Measurements from ENCODE around the gene PSMC1.
A peak's percentile ranks its signal among the peaks of the same experiment; 100 is the strongest.

The PSMC1 gene

DNA sequence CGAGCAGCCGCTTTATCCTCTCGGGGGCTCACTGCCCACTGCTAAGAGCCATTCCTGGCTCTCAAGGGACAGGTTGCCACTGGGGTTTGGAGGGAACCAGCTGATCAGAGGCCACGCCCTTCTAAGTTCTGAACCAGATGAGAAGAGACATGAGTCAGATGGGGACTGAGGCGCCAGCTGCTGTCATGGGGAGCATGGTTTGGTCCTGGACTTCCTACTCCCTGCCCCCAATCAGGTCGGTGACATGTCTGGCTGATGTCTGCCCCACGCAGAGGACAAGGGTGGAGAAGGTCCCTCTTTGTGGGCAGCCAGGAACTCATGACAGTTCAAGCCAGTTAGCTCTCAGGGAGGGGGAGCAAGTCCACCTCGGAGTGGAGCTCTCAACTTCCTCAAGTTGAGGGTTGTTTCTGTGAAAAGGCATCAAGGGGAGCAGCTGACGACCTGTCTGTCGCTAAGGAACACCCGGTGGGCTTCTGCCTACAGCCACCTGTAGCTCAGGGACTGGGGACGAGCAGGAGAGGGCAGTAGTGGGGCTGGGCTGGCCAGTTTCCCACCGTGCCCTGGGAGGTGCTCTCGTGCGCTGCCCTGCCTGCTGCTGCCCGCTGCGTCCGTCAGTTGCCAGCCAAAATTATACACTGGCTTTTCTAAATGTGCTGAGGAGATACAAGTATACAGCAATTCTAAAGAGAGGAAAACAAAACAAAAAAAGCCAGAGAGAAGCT, 20.5 kb downstream of the PSMC1 start:
- DNase-seq = no peak

DNA sequence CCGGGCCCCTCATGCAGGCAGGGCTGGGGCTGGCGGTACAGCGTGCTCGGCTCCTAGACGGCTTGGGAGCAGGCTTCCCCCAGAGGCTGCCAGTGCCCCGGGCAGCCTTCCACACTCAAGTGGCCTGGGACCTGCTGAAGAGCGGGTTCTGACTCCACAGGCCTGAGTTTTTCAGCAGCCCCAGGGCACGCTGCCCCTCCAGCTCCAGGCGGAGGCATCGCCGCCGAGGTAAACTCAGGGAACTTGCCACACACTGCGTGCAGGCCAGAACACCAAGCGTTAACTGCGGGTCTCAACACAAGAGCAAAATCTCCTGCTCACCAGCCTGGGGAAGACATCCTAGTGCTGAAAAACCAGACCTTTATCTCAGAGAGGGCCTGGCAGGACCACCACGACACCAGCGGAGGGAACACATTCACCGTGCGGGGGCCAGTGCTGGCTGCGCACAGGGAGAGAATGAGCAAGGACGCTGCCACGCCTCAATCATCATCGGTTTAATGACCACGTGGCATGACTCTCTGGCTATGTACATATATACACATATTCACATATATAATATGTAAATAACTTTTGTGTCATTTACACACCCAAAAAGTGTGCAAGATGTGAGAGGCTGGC, 21.3 kb downstream of the PSMC1 start:
- DNase-seq = no peak

DNA sequence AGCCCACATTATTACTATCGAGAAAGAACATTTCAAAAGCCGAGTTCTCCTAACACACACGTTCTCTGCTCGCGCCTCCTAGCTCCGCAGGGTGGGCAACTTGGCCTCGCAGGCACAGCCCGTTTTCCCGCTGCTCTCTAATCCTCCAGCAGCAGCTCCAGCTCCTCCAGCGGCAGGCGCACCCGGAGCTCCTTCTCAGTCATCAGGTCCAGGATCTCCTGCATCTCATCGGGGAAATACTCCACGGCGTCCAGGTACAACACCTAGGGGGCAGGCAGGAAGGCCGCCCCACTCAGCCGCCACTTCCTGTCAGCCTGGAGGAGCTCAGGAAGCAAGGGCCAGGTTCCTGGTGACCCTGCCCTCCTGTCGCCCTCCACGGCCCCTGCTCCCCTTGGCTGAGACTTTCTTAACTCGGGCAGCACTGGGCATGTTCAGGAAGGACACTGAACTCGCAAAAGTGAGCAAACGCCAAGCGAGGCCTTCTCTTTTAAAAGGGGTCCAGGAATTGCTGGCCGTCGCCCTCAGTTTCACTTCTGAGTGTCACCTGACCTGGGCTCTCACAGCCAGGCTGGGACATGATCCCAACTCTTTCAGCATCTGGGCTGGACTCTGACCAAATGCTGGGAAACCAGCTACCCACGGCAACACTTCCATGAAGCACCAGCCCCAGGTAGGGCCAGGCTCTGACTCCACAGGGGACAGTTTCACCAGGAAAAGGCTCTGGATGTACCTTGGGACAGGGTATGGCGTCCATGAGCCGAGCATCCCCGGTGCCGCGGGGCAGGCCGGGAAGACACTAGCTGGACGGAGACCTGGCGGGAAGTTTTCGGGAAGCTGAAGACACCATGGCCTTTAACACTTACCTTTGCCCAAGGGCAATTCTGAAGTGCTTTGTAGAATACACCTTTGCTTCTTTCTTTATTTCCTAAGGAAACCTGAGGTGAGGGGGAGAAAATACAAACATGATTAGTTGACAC, 22.1 kb downstream of the PSMC1 start:
- DNase-seq = no peak

DNA sequence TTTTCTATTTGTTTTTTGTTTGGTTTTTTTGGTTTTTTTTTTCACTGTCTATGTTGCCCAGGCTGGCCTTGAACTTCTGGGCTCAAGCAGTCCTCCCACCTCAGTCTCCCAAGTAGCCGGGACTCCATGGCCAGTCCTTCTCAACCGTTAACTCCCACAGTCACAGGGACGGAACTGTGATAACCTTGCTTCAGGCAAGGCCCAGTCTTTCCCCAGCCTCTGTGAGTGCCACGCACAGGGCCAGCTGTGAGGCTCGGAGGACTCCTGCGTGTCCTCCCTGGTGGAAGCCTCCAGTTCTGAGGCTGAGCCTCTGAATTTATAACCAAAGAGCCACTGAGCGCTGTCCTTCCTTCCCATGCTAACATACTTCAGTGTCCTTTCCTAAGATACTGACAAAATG, 23.7 kb downstream of the PSMC1 start:
- no peak for DNase-seq

DNA sequence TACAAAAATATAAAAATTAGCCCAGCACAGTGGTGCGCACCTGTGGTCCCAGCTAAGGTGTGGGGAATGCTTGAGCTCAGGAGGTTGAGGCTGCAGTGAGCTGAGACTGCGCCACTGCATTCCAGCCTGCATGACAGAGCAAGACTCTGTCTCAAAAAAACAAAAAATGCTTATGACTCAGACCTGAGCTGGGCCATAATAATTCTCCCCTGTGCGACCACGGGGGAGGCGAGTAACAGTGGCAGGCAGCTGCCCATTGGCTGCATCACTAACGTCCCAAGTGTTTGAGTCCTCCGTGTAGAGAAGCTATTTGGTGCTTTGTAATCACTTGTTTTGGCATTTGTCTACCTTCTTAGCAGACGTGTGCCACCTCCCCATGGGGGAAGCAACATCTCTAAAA, 24.9 kb downstream of the PSMC1 start:
- DNase-seq = no peak

DNA sequence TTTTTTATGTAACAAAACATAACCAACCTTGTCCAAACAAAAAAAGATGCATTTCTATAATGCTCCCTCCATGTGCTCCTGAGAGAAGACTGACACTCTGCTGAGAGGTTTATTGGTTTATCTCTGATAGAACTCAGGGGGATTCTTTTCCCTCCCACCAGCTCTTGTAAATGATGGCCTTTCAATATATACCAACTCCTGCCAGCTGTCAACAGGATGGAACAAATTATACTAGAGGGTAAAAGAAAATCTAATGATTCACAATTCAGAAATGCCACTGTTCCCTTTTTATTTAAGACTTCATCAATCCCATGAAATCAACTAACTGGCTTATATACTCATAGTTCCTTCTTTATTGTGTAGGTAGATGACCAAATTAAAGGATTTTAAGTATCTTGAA, 25.4 kb downstream of the PSMC1 start:
- no peak for DNase-seq

DNA sequence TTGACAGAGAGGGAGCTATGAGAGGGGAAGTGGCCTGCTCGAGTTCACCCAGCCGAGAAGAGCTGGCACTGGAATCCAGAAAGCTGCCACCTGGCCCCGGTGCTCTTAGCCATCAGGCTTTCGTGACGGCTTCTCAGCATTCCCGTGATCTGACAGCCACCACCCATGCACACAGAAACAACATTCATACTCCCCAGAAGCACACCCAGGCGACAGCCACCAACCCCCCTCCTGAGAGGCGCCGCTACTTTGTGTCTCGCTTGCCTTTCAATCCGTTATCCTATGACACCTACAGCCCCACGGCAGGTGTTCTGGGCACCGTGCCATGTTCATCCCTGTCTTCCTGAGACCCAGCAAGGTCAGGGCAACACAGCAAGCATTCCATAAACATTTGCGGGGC, 31.4 kb downstream of the PSMC1 start:
- no peak for DNase-seq

DNA sequence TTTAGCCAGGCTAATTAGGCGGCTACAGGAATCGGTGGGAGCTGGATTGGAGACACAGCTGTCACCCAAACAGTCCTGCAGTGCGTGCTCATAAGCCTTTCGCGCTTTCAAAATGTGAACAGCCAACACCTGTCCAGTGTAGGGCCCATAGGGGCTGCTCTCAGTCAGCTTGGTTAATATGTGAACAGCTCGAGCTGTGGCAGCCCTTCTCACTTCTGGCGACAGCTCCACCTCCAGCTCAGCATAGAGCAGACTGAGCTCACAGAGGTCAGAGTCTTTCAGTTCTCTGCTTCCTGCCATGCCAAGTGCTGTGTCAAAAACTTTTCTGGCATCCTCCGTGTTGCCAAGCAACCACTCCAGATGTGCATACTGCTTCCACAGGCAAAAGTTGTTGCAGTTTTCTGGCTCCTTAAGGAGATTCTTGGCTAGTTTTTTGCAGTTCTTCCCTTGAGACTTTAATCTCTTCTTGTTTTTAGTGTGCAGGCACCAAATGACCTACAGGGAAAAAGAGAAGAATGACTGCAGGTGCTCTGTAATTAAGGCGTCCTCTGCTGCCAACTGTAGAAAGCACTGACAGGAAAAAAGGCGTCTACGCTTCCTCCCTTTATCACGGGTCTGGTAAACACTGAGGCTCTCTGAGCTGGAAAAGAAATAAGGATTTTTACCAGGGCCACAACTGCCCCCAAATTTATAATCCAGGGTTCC, 32.5 kb downstream of the PSMC1 start:
- DNase-seq = no peak

DNA sequence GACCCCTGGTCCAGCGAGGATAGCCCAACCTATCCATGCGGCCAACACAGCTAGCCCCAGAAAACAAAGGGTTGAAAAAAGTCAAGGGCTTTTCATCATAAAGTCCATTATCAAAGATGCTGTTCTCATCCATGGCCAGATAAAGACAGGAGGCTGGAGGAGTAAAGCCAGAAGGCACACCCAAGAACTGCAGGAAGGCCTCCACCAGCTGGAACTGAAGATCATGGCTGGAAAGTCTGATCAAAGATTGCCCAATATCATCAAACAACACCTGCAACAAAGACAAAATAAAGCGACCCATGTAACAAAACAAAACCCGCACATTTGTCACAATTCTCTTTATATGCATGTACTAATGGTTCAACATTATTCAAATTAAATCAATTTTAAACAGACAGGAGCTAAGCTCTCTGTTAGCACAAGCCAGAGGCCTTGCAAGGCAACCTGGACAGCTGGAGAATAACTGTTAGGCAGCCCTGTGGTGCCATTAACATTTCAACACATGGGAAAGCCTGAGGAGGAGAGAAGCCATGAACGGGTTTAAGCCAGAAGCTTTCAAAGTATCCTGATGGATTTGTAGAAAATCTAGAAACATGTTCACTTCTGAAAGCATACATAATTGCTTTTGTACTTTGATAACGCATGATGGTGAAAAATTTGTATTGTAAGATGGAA, 34.1 kb downstream of the PSMC1 start:
- no peak for DNase-seq

DNA sequence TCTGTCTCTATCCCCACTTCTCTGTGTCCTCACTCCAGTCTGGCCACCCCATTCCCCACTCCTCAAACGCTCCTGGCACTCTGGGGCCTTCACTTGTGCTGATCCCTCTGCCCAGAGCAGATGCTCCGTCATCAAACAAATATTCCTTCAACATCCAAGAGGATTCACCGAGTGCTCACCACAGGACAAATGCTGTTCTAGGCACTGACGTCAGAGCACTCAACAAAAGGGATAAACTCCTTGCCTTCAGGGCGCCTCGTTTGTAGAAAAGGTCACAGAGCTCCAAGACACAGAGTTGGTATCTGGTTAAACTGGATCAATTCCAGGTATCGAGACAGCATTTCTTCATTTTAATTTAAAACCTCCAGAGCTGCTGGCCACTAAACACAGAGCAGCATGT, 35.3 kb downstream of the PSMC1 start:
- no peak for DNase-seq

DNA sequence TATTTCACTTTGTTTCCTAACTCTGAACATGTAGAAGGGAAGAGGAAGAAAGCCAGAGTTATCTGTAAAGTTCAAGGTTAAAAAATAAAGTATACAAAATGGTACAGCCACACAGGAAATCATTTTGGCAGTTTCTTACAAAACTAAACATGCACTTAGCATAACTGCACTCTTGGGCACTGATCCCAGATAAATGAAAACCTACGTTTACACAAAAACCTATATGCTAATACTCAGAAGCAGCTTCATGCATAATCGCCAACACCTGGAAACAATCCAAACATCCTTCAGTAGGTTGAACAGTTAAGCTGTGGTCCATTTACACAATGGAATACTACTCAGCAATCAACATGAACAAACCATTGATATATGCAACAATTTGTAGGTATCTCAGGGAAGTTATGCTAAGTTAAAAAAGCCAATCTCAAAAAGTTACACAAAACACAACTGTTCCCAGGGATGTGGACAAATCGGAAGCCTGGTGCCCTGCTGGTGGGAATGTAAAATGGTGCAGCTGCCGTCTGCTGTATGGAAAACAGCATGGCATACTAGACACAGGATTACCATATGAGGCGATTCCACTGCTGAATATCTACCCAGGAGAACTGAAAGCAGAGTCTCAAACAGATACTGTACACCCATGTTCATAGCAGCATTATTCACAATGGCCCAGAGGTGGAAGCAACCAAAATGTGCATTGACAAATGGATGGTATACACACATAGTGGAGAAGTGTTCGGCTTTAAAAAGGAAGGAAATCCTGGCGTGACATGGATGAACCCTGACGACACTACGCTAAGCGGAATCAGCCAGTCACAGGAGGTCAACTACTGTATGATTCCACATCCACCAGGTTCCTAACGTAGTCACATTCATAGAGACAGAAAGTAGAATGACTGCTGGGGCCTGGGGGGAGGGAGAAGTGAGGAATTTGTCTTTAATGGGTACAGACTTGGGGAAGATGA, 37.7 kb downstream of the PSMC1 start:
- no peak for DNase-seq

DNA sequence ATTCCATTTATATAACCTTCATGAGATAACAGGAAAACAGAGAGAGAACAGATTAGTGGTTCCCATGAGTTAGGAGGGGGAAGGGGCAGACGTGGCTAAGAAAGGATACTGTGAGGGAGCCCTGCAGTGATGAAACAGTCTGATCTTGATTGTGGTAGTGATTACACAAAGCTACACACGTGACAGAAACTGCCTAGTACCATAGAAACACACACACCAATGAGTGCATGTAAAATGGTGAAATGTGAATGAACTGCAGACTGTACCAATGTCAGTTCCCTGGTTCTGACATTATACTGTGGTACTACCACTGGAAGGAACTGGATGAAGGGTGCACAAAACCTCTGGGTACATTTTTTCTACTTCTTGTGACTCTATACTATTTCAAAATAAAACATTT, 38.5 kb downstream of the PSMC1 start:
- DNase-seq = no peak

DNA sequence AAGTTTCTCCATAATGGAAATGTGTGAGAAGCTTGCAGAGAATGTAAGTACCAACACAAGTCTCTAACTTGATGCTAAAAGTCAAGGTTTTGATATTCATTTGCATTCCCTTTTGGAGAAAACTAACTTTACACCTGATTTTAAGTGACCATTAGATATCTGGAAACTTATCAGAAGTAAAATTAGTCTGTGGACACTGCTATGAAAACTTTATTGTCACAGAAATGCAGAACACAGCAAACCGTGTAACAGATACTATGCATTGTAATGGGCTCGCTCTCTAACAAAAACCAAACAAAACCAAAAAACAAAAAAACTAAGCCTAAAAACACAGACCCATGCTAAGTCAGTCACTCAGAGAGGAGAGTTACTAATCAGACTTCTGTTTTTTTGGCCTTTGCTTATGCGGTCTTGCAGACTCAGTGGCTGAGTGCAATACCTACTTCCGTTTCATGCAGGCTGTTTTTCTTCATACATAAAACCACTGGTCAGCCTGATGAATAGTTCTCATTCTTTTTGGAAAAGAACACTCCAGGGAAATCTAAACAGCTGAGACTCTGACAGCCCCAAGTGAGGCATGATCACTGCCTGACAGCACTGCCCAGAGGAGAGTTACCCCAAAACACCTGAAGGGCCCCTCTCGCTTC, 39.6 kb downstream of the PSMC1 start:
- no peak for DNase-seq

DNA sequence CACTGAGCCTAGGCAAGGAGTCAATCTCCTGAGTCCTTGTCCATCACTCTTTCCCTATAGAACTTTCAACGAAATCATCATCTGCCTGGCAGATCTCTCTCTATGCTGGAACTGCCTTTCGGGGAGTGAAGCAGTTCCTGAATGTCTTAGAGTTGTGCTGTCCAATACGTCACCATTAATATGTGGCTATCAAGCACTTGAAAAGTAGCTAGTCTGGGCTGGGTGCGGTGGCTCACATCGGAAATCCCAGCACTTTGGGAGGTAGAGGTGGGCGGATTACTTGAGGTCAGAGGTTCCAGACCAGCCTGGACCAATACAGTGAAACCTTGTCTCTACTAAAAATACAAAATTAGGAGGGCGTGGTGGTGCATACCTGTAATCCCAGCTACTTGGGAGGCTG, 40.3 kb downstream of the PSMC1 start:
- no peak for DNase-seq

DNA sequence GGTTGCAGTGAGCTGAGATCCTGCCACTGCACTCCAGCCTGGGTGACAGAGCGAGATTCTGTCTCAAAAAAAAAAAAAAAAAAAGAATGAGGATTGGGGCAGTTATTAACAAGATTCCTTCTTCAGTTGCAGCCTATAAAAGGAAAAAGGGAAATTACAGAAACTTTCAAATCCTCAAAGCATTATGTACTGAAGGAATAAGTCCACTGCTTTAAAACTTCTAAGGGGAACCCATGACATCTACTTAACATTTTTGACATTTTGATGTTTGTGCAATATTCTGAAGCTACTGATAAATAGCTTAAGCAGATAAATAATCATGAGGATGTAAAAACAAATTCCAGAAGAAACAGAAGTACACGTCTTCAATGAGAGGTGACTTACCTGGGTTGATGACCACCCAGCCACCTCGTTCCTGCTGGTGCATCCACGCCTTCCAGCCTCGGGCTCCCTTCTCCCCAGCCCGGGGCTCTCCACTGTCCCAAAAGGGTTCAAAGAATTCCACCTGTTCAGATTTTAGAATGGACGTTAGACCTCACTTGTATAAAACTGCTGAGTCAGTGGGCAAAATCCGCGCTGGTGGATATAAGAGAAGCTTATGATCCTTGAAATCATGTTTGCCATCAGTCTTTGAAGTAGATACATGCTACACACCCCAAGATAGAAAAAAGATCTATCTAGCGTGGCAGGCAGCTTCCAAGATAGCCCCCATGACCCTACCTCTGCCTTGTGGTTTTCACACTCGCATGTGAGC, 41.7 kb downstream of the PSMC1 start:
- no peak for DNase-seq

DNA sequence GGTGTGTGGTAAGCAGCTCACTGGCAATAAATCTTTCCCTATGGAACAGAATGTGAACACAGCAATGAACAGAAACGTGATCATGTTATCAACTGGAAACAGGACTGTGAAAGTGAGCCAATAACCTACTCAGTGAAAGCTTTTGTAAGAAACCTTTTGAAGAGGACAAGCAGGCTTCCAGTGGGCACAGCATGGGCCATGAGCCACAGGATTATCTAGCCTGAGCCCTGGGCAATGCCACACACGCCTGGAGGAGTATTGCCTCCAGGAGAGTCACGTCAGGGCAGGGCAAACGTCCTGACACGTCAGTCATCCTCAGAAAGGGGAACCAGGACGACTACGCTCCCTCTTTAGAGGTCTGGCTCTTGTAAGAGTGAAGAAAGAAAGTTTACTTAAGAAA, 43.1 kb downstream of the PSMC1 start:
- DNase-seq = no peak

DNA sequence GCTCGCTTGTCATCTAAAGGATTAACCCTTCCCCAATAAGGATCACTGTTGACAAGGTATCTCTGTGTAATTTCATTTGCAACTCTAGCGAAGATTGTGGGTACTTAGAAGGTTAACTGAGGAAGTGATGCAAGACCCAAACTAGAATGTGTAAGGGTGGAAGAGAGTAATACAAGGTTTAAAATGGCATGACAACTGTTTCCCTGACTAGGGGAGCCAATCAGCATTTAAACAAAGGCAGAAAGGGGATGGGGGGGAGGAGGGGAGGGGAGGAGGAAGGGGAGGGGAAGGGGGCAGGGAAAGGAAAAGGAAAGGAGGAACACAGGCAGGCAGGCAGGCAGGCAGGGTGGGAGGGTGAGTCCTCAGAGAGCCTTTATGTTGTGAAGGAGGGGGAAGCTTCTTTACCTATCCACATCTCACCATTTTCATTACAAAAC, 44.3 kb downstream of the PSMC1 start:
- no peak for DNase-seq

DNA sequence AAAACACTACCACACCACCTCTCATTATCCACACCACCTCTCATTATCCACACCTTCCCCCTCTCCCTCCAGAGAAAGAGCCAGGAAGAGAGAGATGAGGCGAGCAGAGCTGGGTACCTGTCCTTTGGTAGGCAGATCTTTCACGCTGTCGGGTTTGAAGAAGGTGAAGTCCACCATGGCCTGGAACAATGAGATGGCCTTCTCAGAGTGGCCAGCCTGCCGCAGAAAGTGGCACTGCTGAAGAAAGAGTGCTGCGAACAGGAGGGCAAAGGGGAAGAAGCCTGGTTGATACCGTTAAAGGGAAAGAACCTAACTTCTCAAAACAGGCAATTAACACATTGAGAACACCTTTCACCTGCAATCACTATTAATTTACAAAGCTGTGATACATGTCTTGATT, 44.8 kb downstream of the PSMC1 start:
- no peak for DNase-seq

DNA sequence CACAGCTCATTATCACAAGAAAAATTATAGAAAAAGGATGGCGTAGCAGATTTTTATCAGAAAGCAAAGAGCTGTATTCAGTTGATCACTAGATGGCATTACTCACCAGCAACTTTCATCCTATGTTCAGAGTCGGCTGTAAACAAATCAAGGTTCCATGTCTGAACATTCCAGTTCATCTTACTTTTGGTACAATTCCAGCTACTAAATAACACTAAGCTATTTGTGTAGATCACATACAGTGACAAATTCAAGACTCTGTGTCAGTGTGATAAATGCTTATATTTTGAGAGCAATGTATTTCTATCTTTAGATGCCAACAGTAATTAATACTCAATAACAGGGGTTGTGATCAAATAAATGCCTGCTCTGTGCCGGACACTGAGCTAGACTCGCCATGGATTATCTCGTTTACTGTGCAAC, 45.3 kb downstream of the PSMC1 start:
- peak; percentile 66 for DNase-seq

Data from NCI-H446 treated with DMSO at 0.1 percent for 48 hours (cell line).